SK-N-SH treated with all-trans-retinoic acid at 6 μM for 48 hours (cell line): ENCODE data around the gene PIK3R4.

Experiments
- CSDC2 ChIP-seq: fragments of 250-450 bp; sonication (Bioruptor Pico); IDR thresholded peaks from 2 replicates; pipeline ENCODE4 v1.5.0; 2020; ENCODE audit warnings: mild to moderate bottlenecking, moderate library complexity
- PPARA ChIP-seq: fragments of 250-450 bp; sonication (Bioruptor Pico); IDR thresholded peaks from 2 replicates; pipeline ENCODE4 v1.5.0; 2020; ENCODE audit warnings: mild to moderate bottlenecking, borderline replicate concordance
- TCF4 ChIP-seq: fragments of 250-450 bp; sonication (Bioruptor Pico); IDR thresholded peaks from 2 replicates; pipeline ENCODE4 v1.8.0; 2021; ENCODE audit warnings: mild to moderate bottlenecking, moderate library complexity, borderline replicate concordance

DNA sequence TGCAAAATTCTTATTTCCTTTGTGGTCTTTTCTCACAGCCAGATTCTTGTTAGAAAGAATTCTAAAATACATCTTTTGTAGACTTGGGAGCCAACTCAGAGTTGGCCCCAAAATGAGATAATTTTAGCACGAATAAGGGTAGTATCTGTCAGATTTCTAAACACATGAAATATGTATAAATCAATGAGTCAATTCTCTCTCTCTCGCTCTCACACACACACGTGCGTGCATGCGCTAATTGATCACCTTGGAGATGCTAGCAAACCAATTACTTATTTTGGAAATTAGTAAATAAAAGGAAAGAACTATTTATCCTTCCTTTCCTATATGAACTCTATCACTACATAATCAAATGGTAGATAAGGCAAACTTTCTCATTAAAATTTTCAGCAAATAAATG lies 32.9 kb upstream of the PIK3R4 start:
- TF ChIP-seq PPARA = no peak
- TF ChIP-seq CSDC2 (CRISPR knock-in tag) = no peak
- TF ChIP-seq TCF4 (CRISPR knock-in tag) = no peak
